Fibroblast of upper back skin (primary cell): Measurements from ENCODE around the gene OTUD7B.
"Not testable (repeated sequence)": the region's sequence is repeated elsewhere in the genome, so short reads cannot be mapped to it uniquely, and the experiment has no call there.

Experiments used
- DNase-seq: peaks from one replicate; pipeline ENCODE4 v3.0.0-alpha.2; 2013

OTUD7B gene

GRCh38 chr1:150010393-150011115 lies at the start of gene OTUD7B:
OTUD7B (minus strand) TSS chr1:150010726; CDS start chr1:149977510, 33,216 bp downstream.
- DNase-seq = peak; percentile 85

- DNase-seq = no peak
Measured at GRCh38 chr1:150060260-150060659, 49.7 kb upstream of the OTUD7B start.

DNA sequence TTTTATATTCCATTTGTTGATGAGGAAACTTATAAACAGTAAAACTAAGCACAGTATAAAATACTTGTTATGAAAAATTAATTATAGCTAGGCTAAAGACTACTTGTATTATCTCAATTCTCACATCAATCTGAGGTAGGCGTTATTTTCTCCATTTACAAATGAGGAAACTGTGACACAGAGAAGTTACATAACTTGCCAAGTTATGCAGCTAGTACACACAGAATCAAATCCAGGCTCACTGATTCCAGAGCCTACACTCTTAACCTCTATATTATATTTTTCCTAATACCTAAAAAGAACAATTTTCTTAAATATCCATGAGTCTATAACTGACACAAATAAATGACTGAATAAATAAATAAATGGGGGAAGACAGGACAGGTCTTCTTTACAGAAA lies 45.9 kb upstream of the OTUD7B start:
- no peak for DNase-seq

GRCh38 chr1:150055507-150055906 lies 45.0 kb upstream of the OTUD7B start:
- not testable (repeated sequence) for DNase-seq

GRCh38 chr1:150053926-150054325 lies 43.4 kb upstream of the OTUD7B start:
- DNase-seq = no peak

DNA sequence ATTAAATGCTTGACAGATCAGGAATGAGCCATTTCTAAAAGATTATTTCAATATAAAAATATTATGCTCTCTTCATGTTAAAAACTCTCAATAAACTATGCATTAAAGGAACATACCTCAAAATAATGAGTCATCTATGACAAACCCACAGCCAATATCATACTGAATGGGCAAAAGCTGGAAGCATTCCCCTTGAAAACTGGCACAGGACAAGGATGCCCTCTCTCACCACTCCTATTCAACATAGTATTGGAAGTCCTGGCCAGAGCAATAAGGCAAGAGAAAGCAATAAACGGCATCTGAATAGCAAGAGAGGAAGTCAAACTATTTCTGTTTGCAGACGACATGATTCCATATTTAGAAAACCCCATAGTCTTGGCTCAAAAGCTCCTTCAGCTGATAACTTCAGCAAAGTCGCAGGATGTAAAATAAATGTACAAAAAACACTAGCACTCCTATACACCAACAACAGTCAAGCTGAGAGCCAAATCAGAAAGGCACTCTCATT lies 41.4 kb upstream of the OTUD7B start:
- DNase-seq = not testable (repeated sequence)

- no peak for DNase-seq
Measured at GRCh38 chr1:150051089-150051373, 40.5 kb upstream of the OTUD7B start.

GRCh38 chr1:150049926-150050325 lies 39.4 kb upstream of the OTUD7B start:
- no peak for DNase-seq

DNA sequence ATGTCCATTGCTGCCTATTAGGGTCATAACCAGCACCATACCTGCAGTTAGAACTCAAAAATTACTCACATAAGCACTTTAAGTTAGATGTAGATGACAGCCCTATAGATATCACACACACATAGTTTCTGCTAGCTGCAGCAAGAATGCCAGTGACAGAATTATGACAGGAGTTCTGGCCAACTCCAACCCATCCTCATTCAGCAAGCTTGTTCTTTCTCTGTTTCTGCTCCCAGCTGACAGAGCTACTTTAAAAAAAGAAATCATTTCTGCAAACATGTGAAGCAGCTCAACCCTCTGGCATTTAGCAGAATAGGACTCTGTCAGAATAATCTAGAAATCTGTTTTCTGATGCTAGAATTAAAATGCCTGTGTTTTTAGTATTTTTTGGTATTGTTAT lies 23.8 kb upstream of the OTUD7B start:
- DNase-seq = no peak

GRCh38 chr1:150028322-150028721 lies 17.8 kb upstream of the OTUD7B start:
- DNase-seq = no peak

GRCh38 chr1:150024156-150024555 lies 13.6 kb upstream of the OTUD7B start:
- no peak for DNase-seq

DNA sequence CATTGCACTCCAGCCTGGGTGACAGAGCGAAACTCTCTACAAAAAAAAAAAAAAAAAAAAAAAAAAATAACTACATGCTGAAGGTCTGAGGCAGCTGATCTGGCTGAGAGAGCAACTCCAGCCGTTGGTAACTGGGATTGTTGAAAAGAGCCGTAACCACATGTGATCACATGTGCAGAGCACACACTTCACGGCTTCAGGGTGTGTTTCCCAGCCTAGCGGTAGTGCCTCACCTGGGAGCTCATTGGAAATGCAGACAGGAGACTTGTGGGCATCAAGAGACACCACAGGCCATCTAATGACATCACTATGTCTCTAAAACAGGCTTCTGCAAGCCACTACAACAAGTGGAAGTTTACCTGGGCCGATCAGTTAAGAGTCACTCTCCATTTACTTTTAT lies 11.8 kb upstream of the OTUD7B start:
- DNase-seq = no peak

DNA sequence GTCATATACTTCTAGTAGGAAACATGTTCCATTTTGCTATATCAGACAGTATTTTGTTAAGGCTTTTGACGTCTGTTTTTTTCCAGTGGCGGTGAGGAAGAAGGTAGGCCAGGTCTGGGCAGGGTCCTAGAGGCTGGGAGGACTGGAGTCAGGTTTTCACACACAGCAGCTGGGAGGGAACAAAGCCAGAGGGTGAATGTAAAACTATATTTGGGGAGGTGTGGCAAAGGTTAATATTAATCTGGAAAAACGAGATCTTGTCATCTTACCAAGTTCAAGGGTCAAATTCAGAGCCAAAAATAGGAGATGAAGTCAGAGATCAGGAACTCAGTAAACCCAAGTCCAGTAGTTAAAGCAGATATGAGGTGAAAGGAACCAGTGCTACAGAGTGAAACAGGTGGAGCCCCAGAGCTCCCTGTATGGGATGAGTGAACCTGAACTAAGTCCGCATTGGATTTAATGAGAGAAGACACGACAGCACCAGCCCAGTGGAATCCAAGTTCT lies 10.7 kb upstream of the OTUD7B start:
- DNase-seq = no peak

DNA sequence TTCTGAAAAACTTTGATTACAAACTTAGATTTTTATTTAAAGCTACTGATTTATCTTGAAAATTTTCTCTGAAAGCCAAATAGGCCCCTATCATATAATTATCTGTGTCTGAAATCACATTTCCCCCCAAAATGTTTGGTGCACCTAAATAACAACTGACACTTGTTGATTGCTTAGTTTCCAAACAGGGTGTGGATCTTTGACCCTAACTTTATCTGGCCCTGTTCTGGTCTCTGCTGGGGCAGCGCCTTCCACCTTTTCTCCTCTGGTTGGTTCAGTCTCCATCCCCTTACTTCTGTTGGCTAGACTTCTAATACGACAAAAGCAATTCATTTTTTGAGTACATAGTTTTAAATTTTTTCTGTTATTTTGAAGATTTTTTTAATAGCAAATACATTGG lies 10.2 kb upstream of the OTUD7B start:
- no peak for DNase-seq

DNA sequence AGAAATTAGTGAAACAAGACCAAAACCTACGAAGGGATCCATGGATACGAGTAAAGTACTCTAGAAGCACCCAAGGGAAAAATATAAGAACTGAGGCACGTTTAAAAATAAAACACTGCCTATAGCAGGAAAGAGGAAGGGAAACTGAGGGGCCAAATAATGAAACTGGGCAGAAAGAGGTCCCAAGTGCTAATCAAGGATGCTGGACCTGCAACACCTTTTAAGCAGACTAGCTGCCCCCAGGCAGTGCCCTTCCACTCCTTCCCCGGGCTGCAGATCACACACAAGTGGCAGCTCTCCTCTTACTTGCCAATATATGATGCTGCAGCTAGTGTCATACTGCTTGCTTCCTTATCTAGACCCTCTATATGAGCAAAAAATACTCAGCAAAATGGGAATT lies 7.6 kb upstream of the OTUD7B start:
- DNase-seq = no peak

DNA sequence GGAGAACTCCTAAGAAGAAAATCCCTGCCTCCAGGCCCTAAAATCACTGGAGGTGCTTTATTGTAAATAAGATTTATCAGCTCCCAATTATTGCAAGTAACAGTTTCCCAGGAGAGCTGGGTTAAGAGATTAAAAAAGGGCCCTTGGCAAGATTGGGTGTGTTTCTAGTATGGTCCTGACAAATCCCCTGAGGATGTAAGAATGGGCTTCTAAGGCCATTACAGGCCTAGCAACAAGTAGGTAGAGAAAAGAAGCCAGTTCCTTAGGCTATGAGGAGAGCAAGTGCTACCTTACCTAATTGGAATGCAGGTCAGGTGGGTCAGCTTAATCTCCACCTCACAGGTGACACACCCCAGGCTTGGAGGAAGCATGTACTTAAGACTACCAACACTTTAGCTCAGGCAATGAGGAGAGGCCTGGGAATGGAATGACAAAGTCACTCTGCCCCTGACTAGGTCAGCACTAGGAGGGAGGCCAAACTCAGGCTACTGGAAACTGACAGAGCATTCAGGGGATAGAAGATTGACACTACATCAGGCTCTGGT lies 6.8 kb upstream of the OTUD7B start:
- no peak for DNase-seq

DNA sequence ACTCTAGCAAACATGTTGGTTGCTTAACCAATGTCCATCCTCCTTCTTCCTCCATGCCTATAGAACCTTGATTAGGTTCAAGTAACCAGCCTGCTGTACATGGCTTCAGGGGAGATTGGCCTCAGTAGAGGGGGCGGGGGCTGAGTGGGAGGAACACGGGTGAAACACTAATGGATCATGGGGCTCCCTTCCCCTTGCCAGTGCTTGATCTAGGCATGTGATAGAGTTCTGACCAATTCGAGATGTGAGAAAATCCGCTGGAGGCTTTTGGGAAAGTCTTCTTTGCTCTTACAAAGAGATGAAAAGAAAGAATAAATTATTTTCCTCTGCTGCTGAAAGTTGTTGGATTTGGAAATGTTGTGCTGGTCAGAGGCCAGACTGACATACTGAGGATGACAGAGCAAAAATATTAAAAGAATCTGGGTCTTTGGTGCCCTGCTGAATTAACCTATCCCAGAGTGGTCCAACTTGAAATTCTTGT lies 5.2 kb upstream of the OTUD7B start:
- peak; percentile 20 for DNase-seq

GRCh38 chr1:150012611-150013010 lies 2.1 kb upstream of the OTUD7B start:
- no peak for DNase-seq

- DNase-seq = peak; percentile 77
Measured at GRCh38 chr1:150009604-150010392, 728 bp downstream of the OTUD7B start.

DNA sequence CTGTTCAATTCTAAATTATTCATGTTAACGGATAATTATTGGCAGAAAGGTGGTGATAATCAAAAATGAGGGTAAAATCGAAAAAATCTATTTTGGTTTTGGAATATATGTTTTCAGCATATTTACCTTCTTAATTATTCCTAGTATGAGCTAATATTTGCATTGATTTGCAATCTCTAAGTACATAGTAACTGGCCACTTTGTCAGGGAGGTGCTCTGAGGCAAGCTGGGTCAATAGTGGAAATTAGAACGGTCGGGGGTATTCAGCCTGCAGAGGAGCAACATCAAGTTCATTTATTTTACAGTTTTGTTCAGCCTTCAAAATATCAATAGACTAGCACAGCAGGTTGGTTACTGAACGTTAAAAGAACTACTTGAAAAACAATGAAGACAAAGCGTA lies 1.8 kb downstream of the OTUD7B start:
- DNase-seq = no peak

DNA sequence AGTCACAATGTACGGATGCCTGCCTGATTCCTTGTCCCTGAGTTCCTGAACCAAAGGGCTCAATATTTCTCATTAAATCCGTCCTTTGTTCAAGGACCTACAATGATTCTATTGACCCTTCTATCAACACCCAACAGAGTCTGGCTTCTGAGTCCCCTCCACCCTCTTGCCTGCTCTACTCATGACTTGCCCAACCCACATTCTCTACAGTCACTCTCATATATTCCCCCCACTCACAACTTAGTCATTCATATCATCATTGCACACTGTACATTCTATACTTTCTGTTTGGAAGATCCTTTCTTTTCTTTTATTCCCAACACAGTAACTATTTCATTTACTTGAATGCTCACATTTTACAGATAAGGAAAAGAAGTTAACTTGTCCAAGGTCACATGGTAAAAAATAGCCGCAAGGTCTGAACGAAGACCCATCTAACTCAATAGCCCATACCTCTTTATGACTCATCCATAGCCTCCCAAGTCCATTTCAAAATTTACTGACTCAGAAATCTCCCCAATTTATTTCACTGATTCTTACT lies 3.6 kb downstream of the OTUD7B start:
- DNase-seq = peak; percentile 44

- DNase-seq = no peak
Measured at GRCh38 chr1:150005606-150006005, 4.9 kb downstream of the OTUD7B start.

DNA sequence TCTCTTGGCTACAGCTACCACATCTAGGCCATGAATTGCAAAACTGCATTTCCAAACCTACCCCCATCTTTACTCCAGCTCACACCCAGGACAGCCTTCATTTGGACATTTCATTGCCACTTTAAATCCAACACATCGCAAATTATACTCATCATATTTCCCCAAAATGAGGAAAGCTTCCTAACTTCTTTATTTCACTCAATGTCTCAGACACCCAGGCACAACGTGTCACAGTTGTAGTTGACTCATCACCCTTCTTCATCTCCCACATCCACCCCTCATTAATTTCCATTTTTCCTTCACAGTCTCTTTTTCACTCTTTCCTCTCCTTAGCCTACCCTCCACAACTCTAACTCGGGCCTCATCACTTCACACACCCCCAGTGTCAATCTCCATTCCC lies 6.7 kb downstream of the OTUD7B start:
- no peak for DNase-seq

DNA sequence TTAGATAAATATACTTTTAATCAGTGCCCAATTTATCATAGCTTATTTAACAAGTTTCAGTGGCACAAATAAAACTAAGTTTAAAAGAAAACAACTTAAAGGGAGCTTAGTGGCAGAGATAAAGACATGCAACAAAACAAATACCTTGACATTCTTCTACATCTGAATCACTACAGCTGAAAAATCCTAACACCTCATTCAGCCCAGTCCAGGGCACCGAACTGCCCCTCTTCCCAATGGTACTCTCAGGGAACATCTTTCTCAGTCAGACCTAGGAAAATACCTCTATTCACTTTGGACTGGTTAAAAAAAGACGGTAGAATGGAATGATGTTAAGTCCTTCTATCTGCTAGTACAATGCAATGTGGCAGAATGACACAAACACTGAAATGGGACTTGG lies 8.3 kb downstream of the OTUD7B start:
- DNase-seq = no peak
